GM12892 (cell line): ENCODE measurements around the gene RRP9.

ENCODE experiments used
- POLR2A ChIP-seq: IDR thresholded peaks from 2 replicates; pipeline ENCODE4 v1.6.1; 2011; ENCODE audit warnings: low read depth, low read length, control low read depth
- POLR2AphosphoS5 ChIP-seq: IDR thresholded peaks from 2 replicates; pipeline ENCODE4 v1.6.1; 2011; ENCODE audit warnings: low read depth, low read length, control low read depth
- TAF1 ChIP-seq: IDR thresholded peaks from 2 replicates; pipeline ENCODE4 v1.6.1; 2011; ENCODE audit warnings: low read depth, mild to moderate bottlenecking, control low read depth, low read length, borderline replicate concordance

DNA sequence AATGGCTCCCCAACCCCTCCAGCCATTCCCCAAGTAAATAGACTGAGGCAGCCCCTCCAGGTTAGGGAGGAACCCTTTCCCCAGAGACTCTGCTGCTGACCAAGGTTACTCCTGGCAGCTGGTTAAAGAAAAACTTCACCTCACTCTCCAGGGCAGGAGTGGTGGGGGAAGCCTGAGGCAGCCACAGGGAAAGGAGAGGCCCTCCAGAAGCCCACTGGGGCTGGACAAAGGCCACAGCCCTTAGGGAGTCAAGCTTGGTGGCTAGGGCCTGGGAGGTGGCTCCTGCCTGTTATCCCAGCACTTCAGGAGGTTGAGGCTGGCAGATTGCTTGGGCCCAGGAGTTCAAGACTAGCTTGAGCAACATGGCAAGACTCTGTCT, 42.6 kb upstream of the RRP9 start:
- TF ChIP-seq POLR2A (no peak), POLR2AphosphoS5 (no peak), TAF1 (no peak)
